ENCODE data around the gene CYP4A22.

DNA sequence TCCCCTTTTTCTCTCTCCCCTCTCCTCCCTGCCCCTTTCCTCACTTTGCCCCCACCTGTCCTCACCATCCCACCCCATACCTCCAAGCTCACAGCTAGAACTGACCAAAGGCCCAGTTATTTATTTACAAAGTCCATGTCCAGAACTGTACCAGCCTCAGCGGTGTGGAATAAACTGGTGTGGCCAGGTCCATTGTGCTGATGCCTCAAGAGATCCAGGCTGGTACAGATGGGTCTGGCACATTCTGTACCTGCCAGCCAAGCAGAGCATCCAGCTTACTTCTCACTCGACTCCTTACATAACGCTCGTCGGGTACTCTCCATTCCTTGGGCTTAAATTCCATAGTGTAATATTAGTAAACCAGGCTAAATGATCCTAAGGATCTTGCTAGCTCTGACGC, 40.8 kb downstream of the CYP4A22 start:
- TF ChIP-seq, protein P1, sequence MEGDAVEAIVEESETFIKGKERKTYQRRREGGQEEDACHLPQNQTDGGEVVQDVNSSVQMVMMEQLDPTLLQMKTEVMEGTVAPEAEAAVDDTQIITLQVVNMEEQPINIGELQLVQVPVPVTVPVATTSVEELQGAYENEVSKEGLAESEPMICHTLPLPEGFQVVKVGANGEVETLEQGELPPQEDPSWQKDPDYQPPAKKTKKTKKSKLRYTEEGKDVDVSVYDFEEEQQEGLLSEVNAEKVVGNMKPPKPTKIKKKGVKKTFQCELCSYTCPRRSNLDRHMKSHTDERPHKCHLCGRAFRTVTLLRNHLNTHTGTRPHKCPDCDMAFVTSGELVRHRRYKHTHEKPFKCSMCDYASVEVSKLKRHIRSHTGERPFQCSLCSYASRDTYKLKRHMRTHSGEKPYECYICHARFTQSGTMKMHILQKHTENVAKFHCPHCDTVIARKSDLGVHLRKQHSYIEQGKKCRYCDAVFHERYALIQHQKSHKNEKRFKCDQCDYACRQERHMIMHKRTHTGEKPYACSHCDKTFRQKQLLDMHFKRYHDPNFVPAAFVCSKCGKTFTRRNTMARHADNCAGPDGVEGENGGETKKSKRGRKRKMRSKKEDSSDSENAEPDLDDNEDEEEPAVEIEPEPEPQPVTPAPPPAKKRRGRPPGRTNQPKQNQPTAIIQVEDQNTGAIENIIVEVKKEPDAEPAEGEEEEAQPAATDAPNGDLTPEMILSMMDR (IDR thresholded peaks at IDR 0.05) = no peak
- TF ChIP-seq POLR2A (IDR thresholded peaks at IDR 0.05) = no peak
